Panc1 (cell line): Measurements from ENCODE around the gene KCNQ1OT1. TPM values are rescaled to one million over a fixed set of nuclear protein-coding genes. Genes with fewer than 3 reads are reported as not detected.

Source experiments
- ATAC-seq: fragments of 200-7000 bp; cut with Tn5 transposase; 2 replicates; pipeline ENCODE4 v1.9.1; 2020; ENCODE audit warnings: mild to moderate bottlenecking, moderate library complexity
- BruUV-seq: library from RNA; stranded (reverse); fragments of 400-500 nt; replicated peaks from 2 replicates; lab custom pipeline; 2021; lab: Mats Ljungman, UMichigan
- CTCF ChIA-PET: fragments of 300-600 bp; sonication (Branson Sonifier 250); formaldehyde crosslinking; loops from one replicate; lab custom pipeline; 2022; ENCODE audit warnings: antibody characterized with exemption; lab: Charles Lee
- POLR2A ChIA-PET: fragments of 300-600 bp; sonication (Branson Sonifier 250); formaldehyde crosslinking; loops from one replicate; lab custom pipeline; 2022; ENCODE audit warnings: antibody characterized with exemption; lab: Charles Lee
- DNase-seq: peaks from one replicate; pipeline ENCODE4 v3.0.0-alpha.2; 2010; ENCODE audit warnings: low read depth, low spot score
- H3K27ac ChIP-seq: 2 replicates; pipeline ENCODE4 v1.5.1; 2011; ENCODE audit warnings: mild to moderate bottlenecking, low read length, inconsistent platforms
- H3K27me3 ChIP-seq: fragments of 200-500 bp; sonication (Bioruptor generic); 2 replicates; pipeline ENCODE4 v1.6.0; 2014; ENCODE audit warnings: low read length, inconsistent platforms; ENCODE audit not compliant: control insufficient read depth, insufficient read depth
- H3K36me3 ChIP-seq: fragments of 200-500 bp; sonication (Bioruptor generic); 2 replicates; pipeline ENCODE4 v1.5.1; 2014; ENCODE audit warnings: inconsistent platforms, mild to moderate bottlenecking, low read length, moderate library complexity; ENCODE audit not compliant: control insufficient read depth, insufficient read depth
- H3K4me1 ChIP-seq: 2 replicates; pipeline ENCODE4 v1.5.1; 2011; ENCODE audit warnings: inconsistent platforms, mild to moderate bottlenecking, low read length, moderate library complexity; ENCODE audit not compliant: control insufficient read depth, insufficient read depth
- H3K4me3 ChIP-seq, 2 experiments: 2 replicates each; pipeline ENCODE4 v1.5.1; 2011 to 2012; ENCODE audit warnings: low read depth in 2 of 2, low read length in 2 of 2, mild to moderate bottlenecking in 2 of 2, inconsistent platforms in 1 of 2, moderate library complexity in 1 of 2
- H3K9me3 ChIP-seq: fragments of 200-500 bp; sonication (Bioruptor generic); 2 replicates; pipeline ENCODE4 v1.5.1; 2014; ENCODE audit warnings: low read depth, mild to moderate bottlenecking, inconsistent platforms, low read length, moderate library complexity; ENCODE audit not compliant: control insufficient read depth, insufficient read depth
- CTCF ChIP-seq: fragments of 450-650 bp; IDR thresholded peaks from 2 replicates; pipeline ENCODE4 v1.5.1; 2017; ENCODE audit warnings: mild to moderate bottlenecking
- POLR2AphosphoS5 ChIP-seq: IDR thresholded peaks from 2 replicates; pipeline ENCODE4 v1.6.1; 2012; ENCODE audit warnings: mild to moderate bottlenecking, low read depth, low read length, moderate library complexity
- REST ChIP-seq, 2 experiments: IDR thresholded peaks; 2 replicates each; pipeline ENCODE4 v1.6.1; 2011 to 2012; ENCODE audit warnings: low read depth in 2 of 2, control low read depth in 1 of 2, low read length in 1 of 2, mild to moderate bottlenecking in 1 of 2, moderate library complexity in 1 of 2; ENCODE audit not compliant: insufficient read depth in 1 of 2
- SIN3A ChIP-seq: IDR thresholded peaks from 2 replicates; pipeline ENCODE4 v1.6.1; 2012; ENCODE audit warnings: low read depth, mild to moderate bottlenecking, low read length, moderate library complexity, borderline replicate concordance; ENCODE audit not compliant: insufficient read depth
- TCF7L2 ChIP-seq: IDR thresholded peaks from 2 replicates; pipeline ENCODE4 v1.6.1; 2011; ENCODE audit warnings: mild to moderate bottlenecking, low read depth, low read length, inconsistent platforms
- in situ Hi-C: cut with HindIII; loops from 2 replicates; pipeline ENCODE4 v1.10.0; 2016; ENCODE audit warnings: low sequenced_read_pairs, low pct_unique_long_range_greater_than_20kb
- intact Hi-C: fragments of 100-400 bp; cut with micrococcal nuclease; formaldehyde crosslinking; loops from one replicate; pipeline ENCODE4 v1.10.0; 2022; ENCODE audit not compliant: unreplicated experiment
- total RNA-seq: library from RNA; stranded (reverse); gene quantifications from one replicate; pipeline ENCODE4 v1.2.1, GENCODE V29; 2021; ENCODE audit not compliant: unreplicated experiment

KCNQ1OT1 gene
- total RNA-seq, 1 experiment from 2014 or later = 1.3 TPM

- TF ChIP-seq SIN3A (no peak), REST (IDR thresholded peaks at IDR 0.05; ENCODE audit: insufficient read depth in 1 of 2, low read depth in 2 of 2, low read length in 1 of 2) (no peak), CTCF (no peak), POLR2AphosphoS5 (no peak), TCF7L2 (no peak)
These were observed 43.0 kb upstream of the KCNQ1OT1 start for GRCh38 chr11:2742611-2743426.

GRCh38 chr11:2742201-2742600, 42.4 kb upstream of the KCNQ1OT1 start:
- H3K36me3 ChIP-seq = no peaks in the 10 kb centered on the region
- BruUV-seq = no TSS peak
- CTCF ChIA-PET = no interaction called here
- no peaks in the 10 kb centered on the region for H3K9me3 ChIP-seq
- in situ Hi-C loops (no loop called here), intact Hi-C loops (no loop called here)
- peaks cover 19% of the 10 kb centered on the region for H3K4me1 ChIP-seq
- POLR2A ChIA-PET = no interaction called here
- H3K27ac ChIP-seq = no peak overlapping the region; the same call in 1 of the 2 replicates
- ATAC-seq = peak; percentile 22; the same call in 1 of the 2 replicates
- no peak overlapping the region for H3K4me3 ChIP-seq
- no peak for DNase-seq
- TF ChIP-seq CTCF = no peak
- no peak for TF ChIP-seq TCF7L2
- H3K27me3 ChIP-seq = no peaks in the 10 kb centered on the region

More at GRCh38 chr11:2742611-2743426, 43.0 kb upstream of the KCNQ1OT1 start:
- H3K27ac ChIP-seq = no peak overlapping the region
- no TSS peak for BruUV-seq
- ChIA-PET CTCF (no interaction called here), POLR2A (no interaction called here)
- H3K4me3 ChIP-seq = no peak overlapping the region
- in situ Hi-C loops = no loop called here
- no peaks in the 10 kb centered on the region for H3K9me3 ChIP-seq
- ATAC-seq (no peak), DNase-seq (no peak)
- H3K4me1 ChIP-seq = peaks cover 19% of the 10 kb centered on the region
- H3K27me3 ChIP-seq = no peaks in the 10 kb centered on the region
- no peaks in the 10 kb centered on the region for H3K36me3 ChIP-seq
- intact Hi-C loops = no loop called here
